Suprapubic skin (tissue), 4 donors: Measurements from ENCODE around the gene ZRANB1. TPM values are rescaled to one million over a fixed set of nuclear protein-coding genes. Genes with fewer than 3 reads are reported as not detected.

Experiments
- DNase-seq, 2 donors: peaks; one replicate each; pipeline ENCODE4 v3.0.0-alpha.2; 2019; ENCODE audit warnings: low spot score in 2 of 2
- H3K27ac ChIP-seq: fragments of 200-600 bp; sonication (generic); one replicate; pipeline ENCODE4 v1.5.1; 2019
- H3K27me3 ChIP-seq: fragments of 200-600 bp; sonication (generic); one replicate; pipeline ENCODE4 v1.5.1; 2019
- H3K36me3 ChIP-seq: fragments of 200-600 bp; sonication (generic); one replicate; pipeline ENCODE4 v1.5.1; 2019
- H3K4me1 ChIP-seq: fragments of 200-600 bp; sonication (generic); one replicate; pipeline ENCODE4 v1.5.1; 2019
- H3K4me3 ChIP-seq: fragments of 200-600 bp; sonication (generic); one replicate; pipeline ENCODE4 v1.5.1; 2019; ENCODE audit warnings: mild to moderate bottlenecking
- H3K9me3 ChIP-seq: fragments of 200-600 bp; sonication (generic); one replicate; pipeline ENCODE4 v1.5.1; 2019
- EP300 ChIP-seq: sonication (generic); formaldehyde crosslinking; IDR thresholded peaks from one replicate; pipeline ENCODE4 v1.6.1; 2017; ENCODE audit warnings: antibody characterized with exemption
- POLR2A ChIP-seq, 2 donors: fragments of 450-650 bp; IDR thresholded peaks; one replicate each; pipeline ENCODE4 v1.6.1; 2017; ENCODE audit warnings: antibody characterized with exemption in 2 of 2, mild to moderate bottlenecking in 2 of 2, moderate library complexity in 2 of 2
- POLR2AphosphoS5 ChIP-seq, 3 donors: sonication (generic); formaldehyde crosslinking; IDR thresholded peaks; one replicate each; pipeline ENCODE4 v1.6.1; 2017; ENCODE audit warnings: antibody characterized with exemption in 3 of 3
- WGBS: methylation state at CpG from one replicate; pipeline ENCODE4 v1.1.5; 2018; 5-methylcytosine and 5-hydroxymethylcytosine counted together
- total RNA-seq, 4 donors: library from RNA; depleted of rRNA; stranded (reverse); fragments of >200 nt; gene quantifications; one replicate each; pipeline ENCODE4 v1.1.0, GENCODE V29; 2016
- TF ChIP-seq, protein P1 (sequence below), 2 donors: fragments of 200-600 bp in 1 of 2; fragments of 450-650 bp in 1 of 2; sonication (generic) in 1 of 2; IDR thresholded peaks; one replicate each; pipeline ENCODE4 v1.5.1; 2016 to 2019; ENCODE audit warnings: antibody characterized with exemption in 2 of 2, mild to moderate bottlenecking in 1 of 2, moderate library complexity in 1 of 2

Gene ZRANB1
- total RNA-seq, 4 donors from 2014 or later = 21.2 to 37.9 (median 30.2) TPM

DNA sequence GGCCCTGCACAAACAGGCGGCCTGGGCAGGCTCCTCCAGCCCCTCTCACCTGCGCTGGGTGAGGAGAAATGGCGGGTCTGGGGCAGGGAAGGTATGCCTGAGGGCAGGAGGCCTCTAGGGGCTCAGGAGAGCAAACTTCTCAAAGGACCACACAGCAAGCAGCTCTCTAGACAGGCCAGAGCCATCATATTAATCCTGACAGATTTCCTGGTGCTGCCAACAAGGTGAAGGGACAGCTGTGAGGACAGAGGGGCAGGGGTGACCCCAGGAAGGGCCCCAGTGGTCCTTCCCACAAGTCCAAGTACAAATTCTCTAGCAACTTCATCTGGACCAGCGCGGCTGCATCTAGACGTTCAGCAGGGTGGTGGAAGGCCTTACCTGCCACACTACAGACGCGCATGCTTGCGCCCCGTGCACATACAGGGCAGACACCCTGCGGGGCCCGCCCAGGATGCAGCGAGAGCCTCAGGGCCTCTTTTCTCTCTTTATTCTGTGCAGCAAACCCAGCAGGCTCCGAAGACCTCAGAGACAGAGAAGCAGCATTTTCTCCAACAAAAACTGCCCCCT lies 62.1 kb downstream of the ZRANB1 start:
- DNase-seq = peak in 1 of 2 donors; percentile 51
- Histone ChIP-seq H3K27me3 (no peaks in the 10 kb centered on the region), H3K27ac (no peak overlapping the region), H3K36me3 (peaks cover 35% of the 10 kb centered on the region), H3K4me1 (peaks cover 59% of the 10 kb centered on the region), H3K9me3 (no peaks in the 10 kb centered on the region), H3K4me3 (no peak overlapping the region)
- 93% methylated on average over 13 of the region's 14 CpGs for WGBS
- TF ChIP-seq POLR2AphosphoS5 (IDR thresholded peaks at IDR 0.05) = no peak
- TF ChIP-seq EP300 = no peak
- no peak for TF ChIP-seq POLR2A (IDR thresholded peaks at IDR 0.05)
- TF ChIP-seq, protein P1, sequence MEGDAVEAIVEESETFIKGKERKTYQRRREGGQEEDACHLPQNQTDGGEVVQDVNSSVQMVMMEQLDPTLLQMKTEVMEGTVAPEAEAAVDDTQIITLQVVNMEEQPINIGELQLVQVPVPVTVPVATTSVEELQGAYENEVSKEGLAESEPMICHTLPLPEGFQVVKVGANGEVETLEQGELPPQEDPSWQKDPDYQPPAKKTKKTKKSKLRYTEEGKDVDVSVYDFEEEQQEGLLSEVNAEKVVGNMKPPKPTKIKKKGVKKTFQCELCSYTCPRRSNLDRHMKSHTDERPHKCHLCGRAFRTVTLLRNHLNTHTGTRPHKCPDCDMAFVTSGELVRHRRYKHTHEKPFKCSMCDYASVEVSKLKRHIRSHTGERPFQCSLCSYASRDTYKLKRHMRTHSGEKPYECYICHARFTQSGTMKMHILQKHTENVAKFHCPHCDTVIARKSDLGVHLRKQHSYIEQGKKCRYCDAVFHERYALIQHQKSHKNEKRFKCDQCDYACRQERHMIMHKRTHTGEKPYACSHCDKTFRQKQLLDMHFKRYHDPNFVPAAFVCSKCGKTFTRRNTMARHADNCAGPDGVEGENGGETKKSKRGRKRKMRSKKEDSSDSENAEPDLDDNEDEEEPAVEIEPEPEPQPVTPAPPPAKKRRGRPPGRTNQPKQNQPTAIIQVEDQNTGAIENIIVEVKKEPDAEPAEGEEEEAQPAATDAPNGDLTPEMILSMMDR (IDR thresholded peaks at IDR 0.05) = no peak

DNA sequence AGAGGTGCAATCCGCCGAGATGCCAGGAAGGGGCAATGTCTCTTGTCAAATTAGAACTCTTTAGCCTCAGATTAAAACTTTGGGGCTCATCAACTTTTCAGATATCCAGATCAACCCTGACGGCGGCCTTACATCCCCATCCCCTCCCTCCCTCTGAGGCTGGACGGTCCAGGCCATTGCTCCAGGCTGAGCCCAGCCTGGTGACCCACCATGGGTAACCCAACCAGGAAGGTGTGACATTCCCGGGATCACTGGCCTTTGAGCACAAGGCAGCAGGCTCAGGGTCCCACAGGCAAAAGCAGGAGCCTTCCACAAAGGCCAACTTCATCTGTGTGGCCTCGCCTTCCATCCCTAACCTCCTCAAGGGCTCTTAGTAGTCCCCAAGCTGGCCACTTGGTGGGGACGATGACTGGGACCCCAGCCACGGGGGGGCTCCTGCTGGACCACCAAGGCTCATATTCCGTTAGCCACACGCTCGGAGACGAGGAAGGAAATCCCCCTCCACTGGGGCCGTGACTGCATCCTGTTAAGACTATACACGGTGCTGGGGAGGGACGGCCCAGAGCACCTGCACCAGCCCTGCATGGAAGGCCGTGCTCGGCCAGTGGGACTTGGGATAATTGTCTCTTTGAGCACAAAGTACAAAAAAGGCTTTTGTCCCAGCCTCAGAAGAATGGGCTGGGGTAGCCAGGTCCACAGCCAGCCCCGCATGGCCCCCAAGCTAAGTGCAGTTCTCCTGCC lies 62.8 kb downstream of the ZRANB1 start:
- WGBS = 93% methylated on average over 12 of the region's 19 CpGs
- H3K9me3 ChIP-seq = no peaks in the 10 kb centered on the region
- peak; percentile 49 to 70 for DNase-seq
- no peak overlapping the region for H3K27ac ChIP-seq
- TF ChIP-seq EP300 = no peak
- H3K4me3 ChIP-seq = no peak overlapping the region
- peaks cover 32% of the 10 kb centered on the region for H3K36me3 ChIP-seq
- no peaks in the 10 kb centered on the region for H3K27me3 ChIP-seq
- H3K4me1 ChIP-seq = peaks cover 53% of the 10 kb centered on the region

DNA sequence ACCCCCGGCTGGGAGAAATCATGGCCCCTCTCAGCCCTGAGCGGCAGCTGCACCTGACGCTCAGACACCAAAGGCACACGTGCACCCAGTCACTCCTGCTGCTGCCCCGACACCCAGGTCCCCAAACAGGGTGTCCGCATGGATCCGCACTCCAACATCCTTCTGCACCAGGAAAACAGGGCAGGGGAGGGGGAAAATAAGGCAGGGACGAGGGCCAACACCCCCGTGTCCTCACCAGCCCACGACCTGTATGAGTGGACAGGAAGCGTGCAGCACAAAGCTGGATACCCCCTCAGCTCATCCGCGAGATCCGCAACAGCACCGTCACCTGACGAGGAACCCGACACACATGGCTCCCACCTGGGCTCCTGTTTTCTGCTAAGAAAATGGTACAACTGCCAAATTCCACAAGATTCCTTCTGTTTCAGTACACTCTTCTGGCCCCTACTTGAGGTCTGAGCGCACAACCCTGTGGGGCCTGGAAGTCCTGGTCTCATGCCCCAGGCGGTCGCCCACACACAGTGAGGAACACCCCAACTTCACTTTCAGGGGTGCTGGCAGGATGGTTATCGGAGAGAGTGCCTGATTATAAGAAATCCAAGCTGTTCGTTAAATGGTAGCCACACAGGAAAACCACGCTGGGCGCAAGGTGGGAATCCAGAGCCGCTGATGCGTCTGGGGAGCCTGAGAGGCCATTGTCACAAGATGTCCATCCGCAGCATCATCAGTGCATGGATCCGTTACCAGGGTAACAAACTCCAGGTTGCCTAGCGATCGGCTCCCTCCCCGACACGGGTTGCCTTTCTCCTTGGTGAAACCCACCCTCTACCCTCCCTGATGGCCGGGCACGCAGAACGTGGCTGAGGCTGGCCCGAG lies 63.6 kb downstream of the ZRANB1 start:
- Histone ChIP-seq H3K4me1 (peaks cover 45% of the 10 kb centered on the region), H3K36me3 (peaks cover 28% of the 10 kb centered on the region), H3K4me3 (no peak overlapping the region), H3K9me3 (no peaks in the 10 kb centered on the region), H3K27ac (no peak overlapping the region), H3K27me3 (no peaks in the 10 kb centered on the region)
- TF ChIP-seq, protein P1 (IDR thresholded peaks at IDR 0.05) = no peak
- TF ChIP-seq EP300 (no peak), POLR2A (IDR thresholded peaks at IDR 0.05) (no peak), POLR2AphosphoS5 (IDR thresholded peaks at IDR 0.05) (no peak)
- DNase-seq = peak; percentile 54 to 67
- 93% methylated on average over 33 of the region's 36 CpGs for WGBS

DNA sequence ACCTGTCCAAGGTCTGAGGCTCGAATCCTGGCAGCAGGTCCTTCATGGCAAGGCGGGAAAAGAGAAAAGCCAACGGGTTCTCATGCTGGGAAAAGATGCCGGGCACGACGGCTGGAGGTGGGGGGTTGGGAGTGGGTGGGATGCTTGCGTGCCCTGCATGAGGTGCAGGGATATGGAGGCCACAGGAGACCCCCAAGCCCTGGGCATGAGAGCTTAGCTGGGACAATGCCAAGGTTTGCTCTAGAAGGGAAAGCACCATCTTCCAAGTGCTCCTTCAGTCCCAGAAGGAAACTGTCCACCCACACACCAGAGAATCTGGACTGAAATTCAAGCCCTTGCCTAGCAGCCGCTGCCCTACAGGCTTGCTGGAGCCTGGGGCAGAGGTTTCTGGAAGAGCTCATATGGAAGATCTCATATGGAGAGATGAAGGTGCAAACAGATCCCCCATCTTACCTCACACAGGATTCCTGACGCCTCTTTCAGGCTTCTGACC lies 64.3 kb downstream of the ZRANB1 start:
- 89% methylated on average over 9 of the region's 9 CpGs for WGBS
- TF ChIP-seq POLR2A (IDR thresholded peaks at IDR 0.05) = no peak
- TF ChIP-seq POLR2AphosphoS5 (IDR thresholded peaks at IDR 0.05) = no peak
- TF ChIP-seq, protein P1 (IDR thresholded peaks at IDR 0.05) = no peak
- no peak for TF ChIP-seq EP300
- Histone ChIP-seq H3K27me3 (no peaks in the 10 kb centered on the region), H3K4me1 (peaks cover 39% of the 10 kb centered on the region), H3K27ac (no peak overlapping the region), H3K4me3 (no peak overlapping the region), H3K36me3 (peaks cover 28% of the 10 kb centered on the region), H3K9me3 (no peaks in the 10 kb centered on the region)
- peak in 1 of 2 donors; percentile 38 for DNase-seq

DNA sequence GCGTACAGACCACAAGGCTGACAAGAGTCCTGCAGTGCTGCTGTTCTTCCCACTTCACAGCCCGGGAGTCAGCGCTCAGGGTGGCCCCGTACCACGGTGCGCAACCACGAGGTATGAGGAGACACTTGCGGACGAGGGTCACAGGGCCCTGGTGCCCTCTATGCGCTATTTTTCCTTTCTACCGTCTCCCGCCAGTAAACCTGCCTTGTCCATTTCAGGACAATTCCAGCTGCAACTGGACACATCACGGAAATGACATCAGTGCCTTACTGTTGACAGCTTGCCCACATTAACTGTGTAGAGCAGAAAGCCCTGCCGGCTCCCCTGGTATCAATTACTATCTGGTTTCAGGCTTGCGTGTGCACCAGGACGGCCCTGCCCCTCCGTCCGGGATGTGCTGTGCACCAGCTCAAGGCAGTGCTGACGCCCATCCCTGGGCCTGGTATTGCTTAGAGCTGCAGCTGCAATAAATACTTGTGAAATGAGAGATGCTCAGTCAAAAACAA lies 65.1 kb downstream of the ZRANB1 start:
- no peak overlapping the region for H3K4me3 ChIP-seq
- WGBS = 70% methylated on average over 19 of the region's 19 CpGs
- H3K27ac ChIP-seq = no peak overlapping the region
- H3K9me3 ChIP-seq = no peaks in the 10 kb centered on the region
- H3K4me1 ChIP-seq = peaks cover 39% of the 10 kb centered on the region
- peak; percentile 71 to 72 for DNase-seq
- TF ChIP-seq POLR2A (IDR thresholded peaks at IDR 0.05) (no peak), EP300 (no peak), POLR2AphosphoS5 (IDR thresholded peaks at IDR 0.05) (no peak)
- TF ChIP-seq, protein P1 (IDR thresholded peaks at IDR 0.05) = no peak
- H3K36me3 ChIP-seq = peaks cover 27% of the 10 kb centered on the region
- no peaks in the 10 kb centered on the region for H3K27me3 ChIP-seq
